Activated T-helper 2 cell treated with anti-CD3 and anti-CD28 coated beads, Interferon-gamma antibody, Interleukin-2, Interleukin-4, amounts not matched to agents 10 μg/mL and 5 μg/mL and 100 μg/mL, durations not matched to agents 14 hours and 24 hours and 36 hours (primary cell): ENCODE results near the gene MMS19. TPM values are rescaled to one million over a fixed set of nuclear protein-coding genes. Genes with fewer than 3 reads are reported as not detected.

Source experiments
- DNase-seq: peaks from one replicate; pipeline ENCODE4 v3.0.0; 2021; ENCODE audit warnings: low spot score
- H3K27ac Mint-ChIP-seq: one replicate; pipeline ENCODE4 v1.8.0; 2021; ENCODE audit warnings: mixed read lengths
- H3K27me3 Mint-ChIP-seq: one replicate; pipeline ENCODE4 v1.8.0; 2021; ENCODE audit warnings: low read depth, mixed read lengths
- H3K36me3 Mint-ChIP-seq: one replicate; pipeline ENCODE4 v1.8.0; 2021; ENCODE audit warnings: low read depth, mixed read lengths
- H3K4me1 Mint-ChIP-seq: one replicate; pipeline ENCODE4 v1.8.0; 2021; ENCODE audit warnings: low read depth, mixed read lengths
- H3K4me3 Mint-ChIP-seq: one replicate; pipeline ENCODE4 v1.8.0; 2021; ENCODE audit warnings: low read depth, mild to moderate bottlenecking, moderate library complexity, mixed read lengths
- H3K9me3 Mint-ChIP-seq: one replicate; pipeline ENCODE4 v1.8.0; 2021; ENCODE audit warnings: mixed read lengths
- intact Hi-C: fragments of 100-400 bp; cut with micrococcal nuclease; formaldehyde crosslinking; loops from one replicate; pipeline ENCODE4 v1.15.1; 2023
- total RNA-seq: library from RNA; stranded (reverse); gene quantifications from 2 replicates; pipeline ENCODE4 v1.2.3, GENCODE V29; 2022

MMS19 gene
- total RNA-seq, 1 donor from 2014 or later: 106 TPM

- Mint-ChIP-seq H3K36me3 (peaks cover 77% of the 10 kb centered on the region), H3K9me3 (no peaks in the 10 kb centered on the region), H3K27ac (no peak overlapping the region), H3K4me3 (no peak overlapping the region), H3K27me3 (no peaks in the 10 kb centered on the region), H3K4me1 (no peaks in the 10 kb centered on the region)
- no peak for DNase-seq
- intact Hi-C loops: no loop called here
Observed at GRCh38 chr10:97462309-97462708, 35.9 kb downstream of the MMS19 start.

GRCh38 chr10:97459933-97460332, 38.3 kb downstream of the MMS19 start:
- H3K4me1 Mint-ChIP-seq: no peaks in the 10 kb centered on the region
- H3K9me3 Mint-ChIP-seq: no peaks in the 10 kb centered on the region
- intact Hi-C loops: no loop called here
- no peak overlapping the region for H3K27ac Mint-ChIP-seq
- DNase-seq: no peak
- H3K4me3 Mint-ChIP-seq: no peak overlapping the region
- peaks cover 90% of the 10 kb centered on the region for H3K36me3 Mint-ChIP-seq
- H3K27me3 Mint-ChIP-seq: no peaks in the 10 kb centered on the region

DNA sequence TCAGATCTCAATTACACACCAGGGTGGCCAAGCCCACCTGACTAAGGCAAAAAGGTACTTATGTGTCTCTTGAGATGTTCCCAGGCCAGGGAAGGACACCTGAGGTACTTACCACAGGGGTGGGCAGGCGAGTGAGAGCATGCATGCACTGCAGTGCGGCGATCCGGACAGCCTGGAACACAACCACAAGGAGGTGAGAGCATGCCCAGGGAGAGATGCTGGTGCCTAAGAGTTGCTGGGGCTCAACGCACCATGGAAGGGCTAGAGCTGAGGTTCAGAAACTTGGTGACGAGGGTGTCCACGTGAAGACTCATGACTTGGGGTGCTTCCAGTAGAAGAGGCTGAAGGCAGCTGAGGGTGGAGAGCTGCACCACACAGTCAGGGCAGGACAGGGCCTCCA, 39.1 kb downstream of the MMS19 start:
- no peak for DNase-seq
- Mint-ChIP-seq H3K36me3 (peaks cover 91% of the 10 kb centered on the region), H3K4me3 (no peak overlapping the region), H3K9me3 (no peaks in the 10 kb centered on the region), H3K27ac (no peak overlapping the region), H3K4me1 (peaks cover 7% of the 10 kb centered on the region), H3K27me3 (no peaks in the 10 kb centered on the region)
- intact Hi-C loops: no loop called here

GRCh38 chr10:97456686-97457065, 41.5 kb downstream of the MMS19 start:
- intact Hi-C loops: no loop called here
- Mint-ChIP-seq H3K27me3 (no peaks in the 10 kb centered on the region), H3K36me3 (peaks cover 83% of the 10 kb centered on the region), H3K27ac (no peak overlapping the region), H3K4me3 (no peak overlapping the region), H3K9me3 (no peaks in the 10 kb centered on the region), H3K4me1 (peaks cover 9% of the 10 kb centered on the region)
- no peak for DNase-seq

DNA sequence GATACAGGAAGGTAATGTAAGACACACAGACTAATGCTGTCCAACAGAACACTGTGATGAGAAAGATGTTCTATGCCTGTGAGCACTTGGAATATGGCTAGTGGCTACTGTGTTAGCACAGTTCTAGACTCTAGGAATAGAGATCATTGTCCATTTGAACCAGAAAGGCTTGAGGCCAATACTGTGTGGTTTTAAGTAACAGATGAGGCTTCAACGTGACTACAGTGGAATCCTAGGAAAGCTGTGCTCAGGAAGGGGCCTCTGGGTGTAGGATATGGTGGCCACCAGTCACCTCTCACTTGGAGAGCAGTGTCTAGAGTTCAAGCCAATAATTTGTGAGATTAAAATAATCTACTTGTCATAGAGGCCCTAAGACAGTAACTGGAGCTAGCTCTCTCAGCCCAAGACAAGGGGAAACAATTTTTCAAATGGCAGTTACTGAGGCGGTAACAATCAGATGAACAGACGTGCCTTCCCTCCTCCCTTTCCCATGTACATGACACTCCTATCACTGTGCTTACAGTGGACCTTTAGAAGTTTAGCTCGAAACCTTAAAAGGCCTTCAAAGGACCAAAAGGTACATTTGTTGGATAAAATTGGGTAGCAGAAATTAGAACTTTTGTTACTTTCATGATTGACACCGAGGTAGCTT, 42.1 kb downstream of the MMS19 start:
- no peak for DNase-seq
- H3K9me3 Mint-ChIP-seq: no peaks in the 10 kb centered on the region
- H3K27me3 Mint-ChIP-seq: no peaks in the 10 kb centered on the region
- intact Hi-C loops: no loop called here
- peaks cover 9% of the 10 kb centered on the region for H3K4me1 Mint-ChIP-seq
- H3K27ac Mint-ChIP-seq: no peak overlapping the region
- H3K36me3 Mint-ChIP-seq: peaks cover 79% of the 10 kb centered on the region
- H3K4me3 Mint-ChIP-seq: no peak overlapping the region

- peak overlapping the region; percentile 78 for H3K27ac Mint-ChIP-seq
- intact Hi-C loops: no loop called here
- no peak for DNase-seq
- H3K27me3 Mint-ChIP-seq: no peaks in the 10 kb centered on the region
- no peaks in the 10 kb centered on the region for H3K9me3 Mint-ChIP-seq
- H3K4me1 Mint-ChIP-seq: peaks cover 17% of the 10 kb centered on the region
- H3K4me3 Mint-ChIP-seq: no peak overlapping the region
- H3K36me3 Mint-ChIP-seq: peaks cover 69% of the 10 kb centered on the region
Observed at GRCh38 chr10:97454330-97455036, 43.7 kb downstream of the MMS19 start.

GRCh38 chr10:97452352-97452751, 45.9 kb downstream of the MMS19 start:
- Mint-ChIP-seq H3K36me3 (peaks cover 60% of the 10 kb centered on the region), H3K27ac (no peak overlapping the region), H3K4me1 (peaks cover 26% of the 10 kb centered on the region)

GRCh38 chr10:97451605-97452004, 46.6 kb downstream of the MMS19 start:
- H3K27me3 Mint-ChIP-seq: no peaks in the 10 kb centered on the region
- no peak overlapping the region for H3K4me3 Mint-ChIP-seq
- intact Hi-C loops: no loop called here
- H3K27ac Mint-ChIP-seq: peak overlapping the region; percentile 18
- H3K9me3 Mint-ChIP-seq: no peaks in the 10 kb centered on the region
- peaks cover 52% of the 10 kb centered on the region for H3K36me3 Mint-ChIP-seq
- DNase-seq: no peak
- peaks cover 28% of the 10 kb centered on the region for H3K4me1 Mint-ChIP-seq

More at GRCh38 chr10:97452352-97452751, 45.9 kb downstream of the MMS19 start:
- no peak for DNase-seq
- no peak overlapping the region for H3K4me3 Mint-ChIP-seq
- H3K27me3 Mint-ChIP-seq: no peaks in the 10 kb centered on the region
- intact Hi-C loops: no loop called here
- H3K9me3 Mint-ChIP-seq: no peaks in the 10 kb centered on the region

GRCh38 chr10:97450828-97451227, 47.4 kb downstream of the MMS19 start:
- no peaks in the 10 kb centered on the region for H3K27me3 Mint-ChIP-seq
- intact Hi-C loops: no loop called here
- no peaks in the 10 kb centered on the region for H3K9me3 Mint-ChIP-seq
- no peak for DNase-seq
- no peak overlapping the region for H3K4me3 Mint-ChIP-seq
- H3K36me3 Mint-ChIP-seq: peaks cover 46% of the 10 kb centered on the region
- H3K4me1 Mint-ChIP-seq: peaks cover 30% of the 10 kb centered on the region
- peak overlapping the region; percentile 11 for H3K27ac Mint-ChIP-seq

GRCh38 chr10:97445722-97446639, 52.2 kb downstream of the MMS19 start, which contains the start of the genes EXOSC1 and ZDHHC16:
TSS of gene EXOSC1 (minus strand) at chr10:97446006. CDS start at chr10:97445985, 21 bp downstream.
TSS of gene ZDHHC16 (plus strand) at chr10:97446175. CDS start at chr10:97451676, 5,501 bp downstream.
- peak within 1 kb of the TSS; percentile 69 for H3K27ac Mint-ChIP-seq
- intact Hi-C loops: loop anchor here (1.0 kb wide), 4 partner anchors 18 to 52 kb away; partner anchors contain the start of genes MMS19, RRP12 and UBTD1
- peaks cover 38% of the 10 kb centered on the region for H3K36me3 Mint-ChIP-seq
- H3K9me3 Mint-ChIP-seq: no peaks in the 10 kb centered on the region
- DNase-seq: peak; percentile 92
- peaks cover 34% of the 10 kb centered on the region for H3K4me1 Mint-ChIP-seq
- H3K4me3 Mint-ChIP-seq: peak within 1 kb of the TSS; percentile 95
- no peaks in the 10 kb centered on the region for H3K27me3 Mint-ChIP-seq

GRCh38 chr10:97445357-97445721, 52.9 kb downstream of the MMS19 start:
- Mint-ChIP-seq H3K4me3 (peak overlapping the region; percentile 95), H3K27ac (peak overlapping the region; percentile 69), H3K36me3 (peaks cover 36% of the 10 kb centered on the region), H3K27me3 (no peaks in the 10 kb centered on the region), H3K4me1 (peaks cover 28% of the 10 kb centered on the region), H3K9me3 (no peaks in the 10 kb centered on the region)
- intact Hi-C loops: loop anchor here (1.0 kb wide), 1 partner anchor 17 kb away; no protein-coding TSS in a partner anchor
- DNase-seq: no peak

- Mint-ChIP-seq H3K9me3 (no peaks in the 10 kb centered on the region), H3K4me3 (peak overlapping the region; percentile 95), H3K4me1 (peaks cover 25% of the 10 kb centered on the region), H3K36me3 (peaks cover 41% of the 10 kb centered on the region), H3K27me3 (no peaks in the 10 kb centered on the region), H3K27ac (peak overlapping the region; percentile 69)
- intact Hi-C loops: loop anchor here (1.0 kb wide), 1 partner anchor 37 kb away; no protein-coding TSS in a partner anchor
- no peak for DNase-seq
Observed at GRCh38 chr10:97444212-97444611, 54.0 kb downstream of the MMS19 start.
